PC-3 (cell line): ENCODE results near the gene ETS1.

ENCODE experiments used
- CTCF ChIP-seq: fragments of 300-600 bp; sonication (generic); conservative IDR thresholded peaks from 2 replicates; pipeline ENCODE4 v1.5.1; 2017; ENCODE audit warnings: antibody characterized with exemption, low read depth, mild to moderate bottlenecking, low read length
- EZH2 ChIP-seq: fragments of 300-600 bp; sonication (generic); IDR thresholded peaks from one replicate; pipeline ENCODE4 v1.6.1; 2017; ENCODE audit warnings: antibody characterized with exemption, mild to moderate bottlenecking, low read length; ENCODE audit not compliant: unreplicated experiment

GRCh38 chr11:128570632-128571031 is 16.7 kb downstream of the ETS1 start:
- no peak for TF ChIP-seq CTCF
- no peak for TF ChIP-seq EZH2
